ENCODE measurements around the gene SLC25A21.

DNA sequence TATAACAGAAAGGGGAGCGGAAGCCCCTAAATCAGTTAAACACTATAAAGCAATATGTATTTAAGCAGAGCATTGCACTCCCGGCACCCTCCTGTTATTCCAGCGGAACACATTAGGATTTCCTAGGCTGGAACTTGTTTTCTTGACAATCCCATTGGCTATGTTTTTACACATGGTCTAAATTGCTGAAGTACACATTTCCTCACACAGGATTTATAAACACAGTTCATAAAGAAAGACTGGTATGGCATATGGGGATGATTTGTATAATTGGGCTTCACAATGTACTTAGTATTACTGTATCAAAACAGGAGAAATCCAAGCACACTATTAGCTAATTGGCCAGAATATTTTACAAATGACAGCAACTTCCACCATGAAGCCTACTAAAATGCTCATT is 487.5 kb downstream of the SLC25A21 start:
- TF ChIP-seq WT1 (tag by site-specific recombination; IDR thresholded peaks at IDR 0.05) (no peak), TRIM28 (IDR thresholded peaks at IDR 0.05; ENCODE audit: borderline replicate concordance, low read length) (no peak), ZNF707 (tag by site-specific recombination; IDR thresholded peaks at IDR 0.05) (no peak), ZBTB7A (tag by site-specific recombination; IDR thresholded peaks at IDR 0.05; ENCODE audit: low read depth) (no peak), ZNF423 (tag by site-specific recombination; IDR thresholded peaks at IDR 0.05) (no peak), PRDM1 (tag by site-specific recombination; IDR thresholded peaks at IDR 0.05) (no peak), ZNF510 (tag by site-specific recombination; IDR thresholded peaks at IDR 0.05; ENCODE audit: insufficient replicate concordance) (no peak), ZNF48 (tag by site-specific recombination; IDR thresholded peaks at IDR 0.05) (no peak), KLF16 (tag by site-specific recombination; IDR thresholded peaks at IDR 0.05) (no peak), ZNF76 (tag by site-specific recombination; IDR thresholded peaks at IDR 0.05; ENCODE audit: borderline replicate concordance, low read depth) (no peak), ZFP37 (tag by site-specific recombination; IDR thresholded peaks at IDR 0.05) (no peak)
- TF ChIP-seq, protein P1, sequence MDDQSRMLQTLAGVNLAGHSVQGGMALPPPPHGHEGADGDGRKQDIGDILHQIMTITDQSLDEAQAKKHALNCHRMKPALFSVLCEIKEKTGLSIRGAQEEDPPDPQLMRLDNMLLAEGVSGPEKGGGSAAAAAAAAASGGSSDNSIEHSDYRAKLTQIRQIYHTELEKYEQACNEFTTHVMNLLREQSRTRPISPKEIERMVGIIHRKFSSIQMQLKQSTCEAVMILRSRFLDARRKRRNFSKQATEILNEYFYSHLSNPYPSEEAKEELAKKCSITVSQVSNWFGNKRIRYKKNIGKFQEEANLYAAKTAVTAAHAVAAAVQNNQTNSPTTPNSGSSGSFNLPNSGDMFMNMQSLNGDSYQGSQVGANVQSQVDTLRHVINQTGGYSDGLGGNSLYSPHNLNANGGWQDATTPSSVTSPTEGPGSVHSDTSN (CRISPR knock-in tag; IDR thresholded peaks at IDR 0.05) = no peak
- TF ChIP-seq, protein P2, sequence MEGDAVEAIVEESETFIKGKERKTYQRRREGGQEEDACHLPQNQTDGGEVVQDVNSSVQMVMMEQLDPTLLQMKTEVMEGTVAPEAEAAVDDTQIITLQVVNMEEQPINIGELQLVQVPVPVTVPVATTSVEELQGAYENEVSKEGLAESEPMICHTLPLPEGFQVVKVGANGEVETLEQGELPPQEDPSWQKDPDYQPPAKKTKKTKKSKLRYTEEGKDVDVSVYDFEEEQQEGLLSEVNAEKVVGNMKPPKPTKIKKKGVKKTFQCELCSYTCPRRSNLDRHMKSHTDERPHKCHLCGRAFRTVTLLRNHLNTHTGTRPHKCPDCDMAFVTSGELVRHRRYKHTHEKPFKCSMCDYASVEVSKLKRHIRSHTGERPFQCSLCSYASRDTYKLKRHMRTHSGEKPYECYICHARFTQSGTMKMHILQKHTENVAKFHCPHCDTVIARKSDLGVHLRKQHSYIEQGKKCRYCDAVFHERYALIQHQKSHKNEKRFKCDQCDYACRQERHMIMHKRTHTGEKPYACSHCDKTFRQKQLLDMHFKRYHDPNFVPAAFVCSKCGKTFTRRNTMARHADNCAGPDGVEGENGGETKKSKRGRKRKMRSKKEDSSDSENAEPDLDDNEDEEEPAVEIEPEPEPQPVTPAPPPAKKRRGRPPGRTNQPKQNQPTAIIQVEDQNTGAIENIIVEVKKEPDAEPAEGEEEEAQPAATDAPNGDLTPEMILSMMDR (tag by site-specific recombination; IDR thresholded peaks at IDR 0.05) = no peak
